GM10847 (cell line): Measurements from ENCODE around the gene ANXA2R.

ENCODE experiments used
- POLR2A ChIP-seq: IDR thresholded peaks from 2 replicates; pipeline ENCODE4 v1.6.1; 2011; ENCODE audit not compliant: insufficient read length; ENCODE audit errors: extremely low read depth

The ANXA2R gene

GRCh38 chr5:43040287-43041098, at the start of gene ANXA2R:
ANXA2R (minus strand) TSS chr5:43040319; CDS start chr5:43040046, 273 bp downstream.
- peak; percentile 17 for TF ChIP-seq POLR2A

GRCh38 chr5:43085453-43085852, 45.3 kb upstream of the ANXA2R start:
- TF ChIP-seq POLR2A, result no peak

GRCh38 chr5:43078956-43079355, 38.8 kb upstream of the ANXA2R start:
- TF ChIP-seq POLR2A, result no peak

- no peak for TF ChIP-seq POLR2A
Observed at GRCh38 chr5:43075319-43076293, 35.5 kb upstream of the ANXA2R start.

- TF ChIP-seq POLR2A, result no peak
Observed at GRCh38 chr5:43074987-43075318, 34.8 kb upstream of the ANXA2R start.

GRCh38 chr5:43073597-43074546, 33.8 kb upstream of the ANXA2R start:
- TF ChIP-seq POLR2A, result no peak

GRCh38 chr5:43068037-43068436, 27.9 kb upstream of the ANXA2R start:
- no peak for TF ChIP-seq POLR2A

- TF ChIP-seq POLR2A, result peak; percentile 31
Observed at GRCh38 chr5:43066799-43067741, 27.0 kb upstream of the ANXA2R start.

- TF ChIP-seq POLR2A, result peak; percentile 21
Observed at GRCh38 chr5:43065948-43066798, 26.1 kb upstream of the ANXA2R start.

- TF ChIP-seq POLR2A, result no peak
Observed at GRCh38 chr5:43065387-43065947, 25.3 kb upstream of the ANXA2R start.

- TF ChIP-seq POLR2A, result no peak
Observed at GRCh38 chr5:43063721-43064171, 23.6 kb upstream of the ANXA2R start.

GRCh38 chr5:43061352-43062075, 21.4 kb upstream of the ANXA2R start:
- no peak for TF ChIP-seq POLR2A
